A673 (cell line): ENCODE results near the gene GAB2. TPM values are rescaled to one million over a fixed set of nuclear protein-coding genes. Genes with fewer than 3 reads are reported as not detected.
"Not testable (repeated sequence)": the region's sequence is repeated elsewhere in the genome, so short reads cannot be mapped to it uniquely, and the experiment has no call there.

Experiments used
- BruUV-seq: library from RNA; stranded (reverse); fragments of 400-500 nt; replicated peaks from 2 replicates; lab custom pipeline; 2021; lab: Mats Ljungman, UMichigan
- CTCF ChIA-PET: fragments of 300-600 bp; sonication (Branson Sonifier 250); formaldehyde crosslinking; loops from one replicate; lab custom pipeline; 2022; ENCODE audit warnings: antibody characterized with exemption; lab: Charles Lee
- POLR2A ChIA-PET: fragments of 300-600 bp; sonication (Branson Sonifier 250); formaldehyde crosslinking; loops from one replicate; lab custom pipeline; 2022; ENCODE audit warnings: antibody characterized with exemption; ENCODE audit not compliant: low non-redundant PET; lab: Charles Lee
- DNase-seq: peaks from one replicate; pipeline ENCODE4 v3.0.0-alpha.2; 2015; ENCODE audit warnings: low spot score
- H3K27ac ChIP-seq: fragments of 200-600 bp; sonication (generic); 2 replicates; pipeline ENCODE4 v1.5.1; 2016; ENCODE audit warnings: mixed run types, low read depth, mild to moderate bottlenecking, mixed read lengths, antibody characterized with exemption, low read length; ENCODE audit not compliant: poor library complexity, severe bottlenecking
- H3K27me3 ChIP-seq: fragments of 200-600 bp; sonication (generic); replicated peaks from 2 replicates; pipeline ENCODE4 v1.6.1; 2017; ENCODE audit warnings: mixed run types, low read depth, mild to moderate bottlenecking, mixed read lengths, antibody characterized with exemption, low read length; ENCODE audit not compliant: insufficient read depth, poor library complexity
- H3K36me3 ChIP-seq: fragments of 200-600 bp; sonication (generic); 2 replicates; pipeline ENCODE4 v1.6.1; 2016; ENCODE audit warnings: mixed run types, mild to moderate bottlenecking, mixed read lengths, antibody characterized with exemption, low read length; ENCODE audit not compliant: insufficient read depth, poor library complexity, severe bottlenecking
- H3K4me1 ChIP-seq: fragments of 200-600 bp; sonication (generic); 2 replicates; pipeline ENCODE4 v1.6.1; 2017; ENCODE audit warnings: mixed run types, mild to moderate bottlenecking, mixed read lengths, antibody characterized with exemption, low read length; ENCODE audit not compliant: insufficient read depth, poor library complexity, severe bottlenecking
- H3K4me3 ChIP-seq: fragments of 200-600 bp; sonication (generic); 2 replicates; pipeline ENCODE4 v1.5.1; 2016; ENCODE audit warnings: low read depth, mixed run types, mild to moderate bottlenecking, mixed read lengths, low read length; ENCODE audit not compliant: poor library complexity, severe bottlenecking
- H3K9me3 ChIP-seq: fragments of 200-600 bp; sonication (generic); 2 replicates; pipeline ENCODE4 v1.6.1; 2016; ENCODE audit warnings: mixed run types, low read depth, mild to moderate bottlenecking, mixed read lengths, antibody characterized with exemption, low read length; ENCODE audit not compliant: poor library complexity, severe bottlenecking
- CTCF ChIP-seq: fragments of 300-800, 200-600 bp; sonication (generic); conservative IDR thresholded peaks from 2 replicates; pipeline ENCODE4 v1.5.1; 2017; ENCODE audit warnings: low read depth, mild to moderate bottlenecking, antibody characterized with exemption, low read length, moderate library complexity, mixed read lengths
- EZH2 ChIP-seq: fragments of 200-600 bp; sonication (generic); IDR thresholded peaks from 2 replicates; pipeline ENCODE4 v1.6.1; 2017; ENCODE audit warnings: borderline replicate concordance, low read depth, mild to moderate bottlenecking, mixed read lengths, antibody characterized with exemption, low read length; ENCODE audit not compliant: poor library complexity, severe bottlenecking
- intact Hi-C: fragments of 100-400 bp; cut with micrococcal nuclease; formaldehyde crosslinking; loops from one replicate; pipeline ENCODE4 v1.10.0; 2022; ENCODE audit not compliant: unreplicated experiment
- total RNA-seq: library from RNA; stranded (reverse); gene quantifications from 2 replicates; pipeline ENCODE4 v1.2.3, GENCODE V29; 2021

GAB2 gene
- total RNA-seq, 1 experiment from 2014 or later, result 21.5 TPM

- Histone ChIP-seq H3K27ac (no peak overlapping the region), H3K36me3 (no peaks in the 10 kb centered on the region), H3K4me3 (no peak overlapping the region), H3K27me3 (no peaks in the 10 kb centered on the region), H3K4me1 (no peaks in the 10 kb centered on the region), H3K9me3 (no peaks in the 10 kb centered on the region)
- DNase-seq, result no peak
- ChIA-PET POLR2A (no interaction called here), CTCF (no interaction called here)
- TF ChIP-seq CTCF, result no peak
- TF ChIP-seq EZH2, result no peak
- intact Hi-C loops, result no loop called here
- no TSS peak for BruUV-seq
Measured at GRCh38 chr11:78298291-78298771, 119.3 kb downstream of the GAB2 start.

- BruUV-seq, result no TSS peak
- peak; percentile 32 for DNase-seq
- Histone ChIP-seq H3K27me3 (no peaks in the 10 kb centered on the region), H3K27ac (no peak overlapping the region), H3K9me3 (no peaks in the 10 kb centered on the region), H3K4me3 (no peak overlapping the region), H3K36me3 (no peaks in the 10 kb centered on the region), H3K4me1 (no peaks in the 10 kb centered on the region)
- intact Hi-C loops, result no loop called here
- ChIA-PET CTCF (no interaction called here), POLR2A (no interaction called here)
- TF ChIP-seq EZH2, result no peak
- no peak for TF ChIP-seq CTCF
Measured at GRCh38 chr11:78295991-78296930, 121.4 kb downstream of the GAB2 start.

- no peaks in the 10 kb centered on the region for H3K9me3 ChIP-seq
- no peaks in the 10 kb centered on the region for H3K4me1 ChIP-seq
- intact Hi-C loops, result no loop called here
- no peak overlapping the region for H3K27ac ChIP-seq
- no peak overlapping the region for H3K4me3 ChIP-seq
- CTCF ChIA-PET, result no interaction called here
- no peaks in the 10 kb centered on the region for H3K27me3 ChIP-seq
- no peak for TF ChIP-seq CTCF
- TF ChIP-seq EZH2, result no peak
- H3K36me3 ChIP-seq, result no peaks in the 10 kb centered on the region
- no peak for DNase-seq
- no TSS peak for BruUV-seq
- POLR2A ChIA-PET, result no interaction called here
Measured at GRCh38 chr11:78295347-78295746, 122.3 kb downstream of the GAB2 start.

DNA sequence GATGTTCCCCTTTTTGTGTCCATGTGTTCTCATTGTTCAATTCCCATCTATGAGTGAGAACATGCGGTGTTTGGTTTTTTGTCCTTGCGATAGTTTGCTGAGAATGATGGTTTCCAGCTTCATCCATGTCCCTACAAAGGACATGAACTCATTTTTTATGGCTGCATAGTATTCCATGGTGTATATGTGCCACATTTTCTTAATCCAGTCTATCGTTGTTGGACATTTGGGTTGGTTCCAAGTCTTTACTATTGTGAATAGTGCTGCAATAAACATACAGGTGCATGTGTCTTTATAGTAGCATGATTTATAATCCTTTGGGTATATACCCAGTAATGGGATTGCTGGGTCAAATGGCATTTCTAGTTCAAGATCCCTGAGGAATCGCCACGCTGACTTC is 123.5 kb downstream of the GAB2 start:
- intact Hi-C loops, POLR2A ChIA-PET: not testable (repeated sequence)

More for the DNA sequence above, 123.5 kb downstream of the GAB2 start:
- H3K27ac ChIP-seq, DNase-seq, H3K9me3 ChIP-seq, BruUV-seq, H3K4me3 ChIP-seq, CTCF ChIA-PET, H3K36me3 ChIP-seq, H3K27me3 ChIP-seq, H3K4me1 ChIP-seq: not testable (repeated sequence)
